H7 (cell line): ENCODE data around the gene CCDC197. TPM values are rescaled to one million over a fixed set of nuclear protein-coding genes. Genes with fewer than 3 reads are reported as not detected.
A peak's percentile ranks its signal among the peaks of the same experiment; 100 is the strongest.

Experiments used
- DNase-seq: peaks from one replicate; pipeline ENCODE4 v3.0.0; 2012
- H3K27me3 ChIP-seq: 2 replicates; pipeline ENCODE4 v1.6.0; 2011; ENCODE audit warnings: mild to moderate bottlenecking, low read length; ENCODE audit not compliant: control insufficient read depth, insufficient read depth
- H3K36me3 ChIP-seq: replicated peaks from 2 replicates; pipeline ENCODE4 v1.5.1; 2011; ENCODE audit warnings: low read length; ENCODE audit not compliant: control insufficient read depth, insufficient read depth
- H3K4me3 ChIP-seq: 2 replicates; pipeline ENCODE4 v1.5.1; 2011; ENCODE audit warnings: low read depth, mild to moderate bottlenecking, control low read depth, low read length, moderate library complexity; ENCODE audit not compliant: insufficient read depth
- total RNA-seq: library from RNA; depleted of rRNA; stranded (reverse); fragments of >200 nt; shearing (Covaris generic); gene quantifications from 2 replicates; pipeline ENCODE4 v1.2.3, GENCODE V29; 2014

CCDC197 gene
- total RNA-seq, 1 experiment from 2014 or later, result not detected

- H3K27me3 ChIP-seq, result no peaks in the 10 kb centered on the region; the same call in 1 of the 2 replicates
- H3K4me3 ChIP-seq, result no peak overlapping the region
- DNase-seq, result no peak
- no peaks in the 10 kb centered on the region for H3K36me3 ChIP-seq
These were observed 13.5 kb downstream of the CCDC197 start for GRCh38 chr14:94010625-94011024.

GRCh38 chr14:94011795-94012194 lies 14.7 kb downstream of the CCDC197 start:
- no peaks in the 10 kb centered on the region; the same call in 1 of the 2 replicates for H3K27me3 ChIP-seq
- no peak overlapping the region for H3K4me3 ChIP-seq
- no peak for DNase-seq
- H3K36me3 ChIP-seq, result no peaks in the 10 kb centered on the region

GRCh38 chr14:94014382-94014781 lies 17.3 kb downstream of the CCDC197 start:
- no peak for DNase-seq
- H3K36me3 ChIP-seq, result no peaks in the 10 kb centered on the region
- H3K27me3 ChIP-seq, result no peaks in the 10 kb centered on the region; the same call in 1 of the 2 replicates
- no peak overlapping the region for H3K4me3 ChIP-seq

- no peak for DNase-seq
- Histone ChIP-seq H3K27me3 (no peaks in the 10 kb centered on the region; the same call in 1 of the 2 replicates), H3K4me3 (no peak overlapping the region), H3K36me3 (no peaks in the 10 kb centered on the region)
These were observed 18.1 kb downstream of the CCDC197 start for GRCh38 chr14:94015223-94015622.

- no peaks in the 10 kb centered on the region for H3K36me3 ChIP-seq
- H3K4me3 ChIP-seq, result no peak overlapping the region
- H3K27me3 ChIP-seq, result no peaks in the 10 kb centered on the region
- DNase-seq, result no peak
These were observed 19.4 kb downstream of the CCDC197 start for GRCh38 chr14:94016446-94016976.

GRCh38 chr14:94018308-94018707 lies 21.2 kb downstream of the CCDC197 start:
- no peak for DNase-seq
- Histone ChIP-seq H3K36me3 (no peaks in the 10 kb centered on the region), H3K27me3 (no peaks in the 10 kb centered on the region), H3K4me3 (no peak overlapping the region)

- Histone ChIP-seq H3K36me3 (no peaks in the 10 kb centered on the region), H3K27me3 (no peaks in the 10 kb centered on the region), H3K4me3 (no peak overlapping the region)
- no peak for DNase-seq
These were observed 22.2 kb downstream of the CCDC197 start for GRCh38 chr14:94019329-94019728.

GRCh38 chr14:94020267-94020666 lies 23.2 kb downstream of the CCDC197 start:
- Histone ChIP-seq H3K27me3 (no peaks in the 10 kb centered on the region), H3K4me3 (no peak overlapping the region), H3K36me3 (no peaks in the 10 kb centered on the region)
- DNase-seq, result no peak

GRCh38 chr14:94021001-94021400 lies 23.9 kb downstream of the CCDC197 start:
- no peak for DNase-seq
- no peak overlapping the region for H3K4me3 ChIP-seq
- no peaks in the 10 kb centered on the region for H3K36me3 ChIP-seq
- H3K27me3 ChIP-seq, result no peaks in the 10 kb centered on the region

GRCh38 chr14:94021416-94022157 lies 24.5 kb downstream of the CCDC197 start:
- H3K36me3 ChIP-seq, result no peaks in the 10 kb centered on the region
- DNase-seq, result no peak

GRCh38 chr14:94022532-94023411 lies 25.7 kb downstream of the CCDC197 start:
- Histone ChIP-seq H3K4me3 (no peak overlapping the region), H3K27me3 (peaks cover 6% of the 10 kb centered on the region), H3K36me3 (no peaks in the 10 kb centered on the region)
- no peak for DNase-seq

More at GRCh38 chr14:94021416-94022157, 24.5 kb downstream of the CCDC197 start:
- H3K4me3 ChIP-seq, result no peak overlapping the region
- peaks cover 1% of the 10 kb centered on the region; the same call in 1 of the 2 replicates for H3K27me3 ChIP-seq

GRCh38 chr14:94024549-94024948 lies 27.4 kb downstream of the CCDC197 start:
- Histone ChIP-seq H3K27me3 (peaks cover 6% of the 10 kb centered on the region), H3K4me3 (no peak overlapping the region), H3K36me3 (no peaks in the 10 kb centered on the region)
- DNase-seq, result no peak

- H3K36me3 ChIP-seq, result no peaks in the 10 kb centered on the region
- no peak for DNase-seq
- no peak overlapping the region; the same call in 1 of the 2 replicates for H3K4me3 ChIP-seq
- H3K27me3 ChIP-seq, result peaks cover 6% of the 10 kb centered on the region
These were observed 28.6 kb downstream of the CCDC197 start for GRCh38 chr14:94025720-94026119.

GRCh38 chr14:94026173-94026888 lies 29.2 kb downstream of the CCDC197 start, which contains the start of gene OTUB2:
TSS of gene OTUB2 (plus strand) at chr14:94026340. CDS start at chr14:94026538, 198 bp downstream.
- H3K27me3 ChIP-seq, result peaks cover 6% of the 10 kb centered on the region
- H3K36me3 ChIP-seq, result no peaks in the 10 kb centered on the region
- peak within 1 kb of the TSS; percentile 54 for H3K4me3 ChIP-seq
- DNase-seq, result peak; percentile 99
